ENCODE results near the gene TRIM45.

GRCh38 chr1:117123274-117123673, 1.7 kb upstream of the TRIM45 start:
- TF ChIP-seq, protein P1, sequence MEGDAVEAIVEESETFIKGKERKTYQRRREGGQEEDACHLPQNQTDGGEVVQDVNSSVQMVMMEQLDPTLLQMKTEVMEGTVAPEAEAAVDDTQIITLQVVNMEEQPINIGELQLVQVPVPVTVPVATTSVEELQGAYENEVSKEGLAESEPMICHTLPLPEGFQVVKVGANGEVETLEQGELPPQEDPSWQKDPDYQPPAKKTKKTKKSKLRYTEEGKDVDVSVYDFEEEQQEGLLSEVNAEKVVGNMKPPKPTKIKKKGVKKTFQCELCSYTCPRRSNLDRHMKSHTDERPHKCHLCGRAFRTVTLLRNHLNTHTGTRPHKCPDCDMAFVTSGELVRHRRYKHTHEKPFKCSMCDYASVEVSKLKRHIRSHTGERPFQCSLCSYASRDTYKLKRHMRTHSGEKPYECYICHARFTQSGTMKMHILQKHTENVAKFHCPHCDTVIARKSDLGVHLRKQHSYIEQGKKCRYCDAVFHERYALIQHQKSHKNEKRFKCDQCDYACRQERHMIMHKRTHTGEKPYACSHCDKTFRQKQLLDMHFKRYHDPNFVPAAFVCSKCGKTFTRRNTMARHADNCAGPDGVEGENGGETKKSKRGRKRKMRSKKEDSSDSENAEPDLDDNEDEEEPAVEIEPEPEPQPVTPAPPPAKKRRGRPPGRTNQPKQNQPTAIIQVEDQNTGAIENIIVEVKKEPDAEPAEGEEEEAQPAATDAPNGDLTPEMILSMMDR (IDR thresholded peaks at IDR 0.05), result no peak
- TF ChIP-seq POLR2A (IDR thresholded peaks at IDR 0.05), result no peak
